ENCODE results near the gene NOP9.
"Not testable (repeated sequence)": the region's sequence is repeated elsewhere in the genome, so short reads cannot be mapped to it uniquely, and the experiment has no call there.

Gene NOP9

DNA sequence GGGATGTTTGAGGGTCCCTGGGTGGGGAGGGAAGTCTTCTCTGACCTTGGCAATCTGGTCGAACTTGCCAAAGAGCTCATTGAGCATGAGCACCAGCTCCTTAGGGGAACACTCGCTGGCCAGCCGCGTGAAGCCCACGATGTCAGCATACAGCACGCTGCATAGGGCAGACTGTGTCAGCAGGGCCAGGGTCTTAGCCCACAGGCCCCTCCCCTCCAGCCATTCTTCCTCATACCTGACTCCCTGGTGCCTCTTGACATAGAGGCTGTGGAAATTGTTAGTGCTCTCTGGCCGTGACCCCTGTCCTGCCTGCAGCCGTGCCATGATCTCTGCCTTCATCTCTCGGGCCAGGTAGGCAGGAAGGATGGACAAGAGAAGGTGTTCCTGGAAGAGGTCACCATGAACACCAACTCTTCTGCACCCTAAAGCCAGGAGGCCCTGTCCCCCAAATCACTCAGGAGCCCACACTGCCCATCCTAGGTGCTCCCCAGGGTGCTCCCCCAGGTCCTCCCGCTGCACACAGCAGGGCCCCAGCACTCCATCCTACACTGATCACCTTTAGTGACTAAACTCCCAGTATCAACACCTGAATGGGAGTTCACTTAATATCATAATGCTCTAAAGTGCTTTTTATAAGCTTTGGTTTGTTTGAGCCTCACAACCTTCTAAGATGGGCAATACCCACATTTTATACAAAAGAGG lies 31.5 kb downstream of the NOP9 start:
- DNase-seq, result no peak

DNA sequence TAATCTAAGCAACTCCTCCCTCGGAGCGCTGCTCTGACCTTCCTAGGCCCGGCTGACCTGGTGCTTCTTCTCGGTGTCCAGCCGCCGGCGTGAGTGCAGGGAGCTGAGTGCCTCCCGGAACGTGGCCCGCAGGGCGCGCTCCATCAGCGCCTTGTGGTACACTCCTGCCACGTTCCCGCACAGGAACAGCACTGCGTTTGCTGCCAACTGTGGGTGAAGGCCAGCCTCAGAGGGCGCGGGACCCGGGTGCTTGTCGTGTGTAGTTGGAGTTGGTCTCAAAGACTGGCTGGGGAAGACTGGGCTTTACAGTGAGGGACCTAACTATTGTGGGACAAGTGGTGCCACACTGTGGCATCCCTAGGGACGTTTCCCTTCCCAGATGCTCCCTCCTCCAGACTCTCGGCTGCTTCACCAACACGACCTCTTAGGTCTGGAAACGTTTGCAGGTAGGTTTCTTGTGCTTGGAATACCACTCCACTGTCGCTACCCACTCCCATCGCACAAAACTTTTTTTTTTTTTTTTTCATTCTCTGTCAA lies 32.1 kb downstream of the NOP9 start:
- DNase-seq, result no peak

DNA sequence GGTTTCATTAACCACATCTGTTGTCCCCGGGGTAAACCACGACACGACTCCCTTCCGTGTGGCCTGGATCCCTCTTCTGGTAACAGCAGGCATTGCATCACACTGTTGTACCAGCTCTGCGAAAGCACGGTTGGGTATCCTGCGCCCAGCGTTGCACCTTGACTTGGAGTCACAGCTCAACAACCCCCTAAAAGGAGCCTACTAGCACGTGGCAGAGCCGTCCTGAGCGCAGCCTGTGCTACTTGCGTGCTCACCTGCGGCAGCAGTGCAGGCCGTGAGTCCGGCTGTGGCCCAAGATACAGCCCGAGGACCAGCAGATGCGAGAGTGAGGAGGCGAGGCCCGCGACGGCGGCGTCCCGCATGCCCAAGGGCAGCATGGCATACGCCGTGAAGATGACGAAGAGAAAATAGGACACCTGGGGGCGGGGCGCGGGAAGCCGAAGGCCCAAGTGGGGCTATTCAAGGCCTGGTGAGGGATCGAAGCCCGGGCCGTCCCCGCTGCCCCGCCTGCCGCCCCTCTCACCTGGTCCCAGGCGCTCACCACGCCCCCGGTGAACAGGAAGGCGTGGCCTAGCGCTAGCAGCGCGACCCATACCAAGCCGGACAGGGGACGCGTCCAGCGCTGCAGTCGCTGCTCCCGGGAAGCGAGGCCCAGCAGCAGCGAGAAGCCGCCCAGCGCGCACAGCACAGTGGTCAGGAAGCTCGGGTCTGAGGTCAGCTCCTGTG lies 32.8 kb downstream of the NOP9 start:
- DNase-seq, result peak; percentile 77

DNA sequence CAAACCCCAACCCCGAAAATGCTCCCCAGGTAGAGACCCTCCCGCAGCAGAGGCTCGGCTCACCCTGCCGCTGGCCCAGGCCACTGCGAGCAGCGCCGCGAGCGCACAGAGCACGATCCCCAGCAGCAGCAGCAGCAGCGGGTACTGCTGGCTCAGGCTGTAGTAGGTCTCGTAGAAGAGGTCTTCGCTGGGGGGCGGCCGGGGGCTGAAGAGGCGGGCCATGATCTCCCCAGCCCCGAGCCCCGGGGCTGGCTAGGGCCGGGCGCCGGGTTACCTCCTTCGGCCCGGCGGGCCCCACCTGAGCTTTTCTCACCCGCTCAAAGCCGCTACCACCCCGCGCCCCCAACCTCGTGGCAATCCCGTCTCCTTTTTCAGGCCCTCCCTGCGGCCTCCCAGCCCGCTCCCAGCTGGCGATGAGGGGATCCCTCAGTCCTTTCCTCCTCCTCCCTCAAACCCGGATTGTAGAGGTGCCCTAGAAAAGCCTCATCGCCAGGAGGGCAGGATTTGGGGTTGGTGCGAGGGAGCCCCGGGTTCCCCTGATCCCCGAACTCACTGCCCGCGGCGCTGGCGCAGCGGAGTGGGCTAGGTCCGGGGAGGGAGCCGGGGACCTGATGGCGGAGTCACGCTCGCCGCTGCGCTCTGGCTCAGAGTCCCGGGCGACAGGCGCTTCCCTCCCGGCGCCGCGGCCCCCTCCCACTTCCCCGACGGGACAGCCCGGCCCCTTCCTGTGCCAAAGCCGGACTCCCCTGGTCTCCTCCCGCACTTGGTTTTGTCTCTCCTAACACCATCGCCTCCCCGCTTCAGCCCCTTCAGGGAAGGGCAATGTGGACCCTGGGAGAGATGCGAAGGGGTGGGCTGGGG lies 35.0 kb downstream of the NOP9 start, which contains the start of gene ADCY4:
TSS of gene ADCY4 (minus strand) at position 641 of the 861 bp plus-strand sequence. CDS start at position 222, 419 bp downstream.
- no peak for DNase-seq

DNA sequence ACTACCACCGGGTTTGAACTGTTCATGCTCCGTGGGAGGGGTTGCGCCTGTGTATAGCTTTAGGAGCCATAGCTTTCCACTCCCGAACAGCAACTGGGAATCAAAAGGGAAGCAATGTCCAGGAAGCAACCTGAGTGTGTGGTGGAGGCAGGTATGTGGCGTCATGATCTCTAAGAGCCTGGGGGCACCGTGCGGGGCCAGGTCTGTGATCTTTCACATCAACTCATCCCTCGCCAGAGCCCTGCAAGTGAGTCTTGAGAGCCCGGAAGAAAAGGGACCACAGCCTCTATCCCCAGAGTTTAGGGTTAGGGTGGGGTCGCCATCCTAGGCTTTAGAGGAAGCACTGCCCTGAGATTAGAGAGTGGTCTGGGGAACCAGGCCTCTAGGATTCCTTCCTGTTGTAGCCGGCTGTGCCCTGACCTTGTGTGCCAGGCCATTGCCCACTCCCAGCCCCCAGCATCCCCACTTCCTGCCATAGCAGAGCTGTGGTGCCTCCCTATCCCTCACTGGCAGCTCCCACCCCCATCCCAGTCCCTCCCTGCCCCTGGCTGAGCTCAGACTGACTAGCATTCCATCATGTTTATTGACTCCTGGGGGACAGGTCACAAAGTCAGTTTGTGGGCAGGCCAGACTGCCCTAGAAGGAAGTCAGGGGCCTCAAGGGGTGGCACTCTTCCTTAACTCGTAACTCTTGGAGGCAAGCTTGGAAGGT lies 36.0 kb downstream of the NOP9 start:
- DNase-seq, result no peak

DNA sequence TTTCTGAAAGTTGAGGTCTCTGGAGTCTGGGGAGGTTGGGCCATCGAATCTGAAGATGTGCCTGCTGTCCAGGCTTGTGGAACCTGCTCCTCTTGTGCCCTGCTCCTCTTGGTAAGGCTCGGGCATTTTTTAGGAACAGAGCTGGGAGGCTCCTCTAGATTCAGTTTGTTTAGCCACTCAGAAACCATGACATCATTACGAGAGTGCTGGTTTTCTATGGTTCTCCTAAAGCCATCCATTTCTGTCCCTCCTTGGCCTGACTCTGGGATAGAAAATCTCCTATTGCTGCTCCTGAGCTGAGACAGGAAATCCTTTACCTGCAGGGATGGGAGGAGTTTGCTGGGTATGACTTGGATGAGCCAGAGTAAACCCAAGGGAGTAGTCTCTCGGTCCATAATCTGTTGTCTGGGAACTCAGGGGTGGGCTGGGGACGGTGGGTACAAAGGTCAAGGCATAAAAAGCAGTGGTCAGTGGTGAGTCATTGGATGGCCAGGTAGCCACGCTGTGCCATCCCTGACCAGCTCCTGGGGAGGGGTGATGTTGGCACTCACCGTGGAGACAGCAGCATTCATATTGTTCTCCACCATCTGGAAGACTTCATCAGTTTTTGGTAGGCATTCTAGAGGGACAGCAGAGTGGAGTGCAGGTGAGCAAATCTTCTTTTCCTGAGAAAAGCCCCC lies 37.6 kb downstream of the NOP9 start:
- no peak for DNase-seq

DNA sequence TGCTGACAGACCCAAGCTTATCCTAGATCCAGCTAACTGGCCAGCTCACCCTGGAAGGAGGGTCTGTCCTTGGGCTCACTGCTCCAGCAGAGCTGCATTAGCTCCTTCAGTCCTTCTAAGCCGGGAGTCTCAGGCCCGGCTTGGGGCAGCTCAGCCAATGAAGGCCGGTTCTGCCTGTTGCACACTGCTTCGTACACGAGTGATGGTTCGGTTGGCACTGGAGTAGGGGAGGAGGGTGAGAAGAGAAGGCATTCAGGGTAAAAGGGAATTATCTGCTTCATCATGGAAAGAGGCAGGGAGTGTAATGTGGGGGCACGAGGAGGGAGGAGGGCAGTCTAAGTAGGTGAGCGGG lies 38.1 kb downstream of the NOP9 start:
- DNase-seq, result no peak

DNA sequence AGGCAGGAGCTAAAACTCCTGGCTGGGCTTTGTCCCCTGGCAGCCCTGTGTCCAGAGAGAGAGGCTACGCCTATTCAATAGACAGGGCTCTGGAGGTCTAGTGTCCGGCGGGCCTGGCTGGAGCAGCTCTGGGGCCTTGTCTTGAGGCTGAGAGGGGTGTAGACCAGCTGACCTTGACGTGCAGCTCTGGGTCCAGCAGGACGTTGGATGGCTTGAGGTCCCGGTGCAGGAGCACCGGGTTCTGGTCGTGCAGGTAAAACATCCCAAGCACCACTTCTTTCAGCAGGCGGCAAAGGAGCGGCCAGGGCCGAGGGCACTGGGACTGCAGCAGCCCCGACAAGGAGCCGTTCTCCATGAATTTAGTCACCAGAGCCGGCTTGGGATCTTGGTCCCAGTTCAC lies 39.2 kb downstream of the NOP9 start:
- no peak for DNase-seq

DNA sequence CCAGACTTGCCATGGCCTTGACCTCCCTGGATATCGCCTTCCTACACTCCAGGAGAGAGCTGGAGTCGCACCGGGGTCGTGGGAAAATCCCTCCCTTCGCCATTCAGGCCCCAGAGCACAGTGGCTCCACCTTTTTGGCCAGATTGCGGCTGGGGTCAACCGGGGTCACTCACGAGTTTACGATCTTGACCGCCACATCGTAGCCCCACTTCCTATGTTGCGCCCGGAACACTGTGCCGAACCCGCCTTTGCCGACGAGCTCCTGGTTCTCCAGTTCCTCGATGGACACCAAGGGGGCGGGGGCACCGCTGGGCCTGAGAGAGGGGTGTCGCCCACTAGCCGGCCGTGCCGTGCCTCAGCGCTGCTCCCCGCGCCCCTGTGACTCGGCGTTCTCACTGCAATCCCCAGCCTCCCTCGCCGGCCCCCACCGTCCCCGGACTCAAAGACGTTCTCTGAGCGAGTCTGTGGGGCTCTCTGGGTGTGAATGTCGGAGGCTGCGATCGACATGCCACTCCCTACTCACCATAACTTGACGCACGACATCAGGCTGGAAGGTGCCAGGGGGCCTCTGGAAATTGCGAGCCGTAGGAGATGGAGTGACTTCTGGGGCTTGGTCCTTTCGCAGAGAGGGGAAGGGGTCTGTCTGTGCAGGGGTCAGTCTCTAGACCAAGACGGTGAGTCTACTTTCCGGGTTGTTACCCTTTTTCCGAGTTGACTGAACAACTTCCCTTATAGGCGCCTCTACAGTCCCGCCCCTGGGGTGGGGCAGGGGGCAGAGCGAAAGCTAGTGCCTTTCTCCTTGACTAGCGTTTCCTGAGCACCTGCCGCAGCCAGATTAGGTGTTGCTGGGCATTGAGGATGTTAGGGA lies 39.9 kb downstream of the NOP9 start, which contains the start of gene RIPK3:
TSS of gene RIPK3 (minus strand) at position 708 of the 868 bp plus-strand sequence. CDS start at position 543, 165 bp downstream.
- DNase-seq, result no peak

DNA sequence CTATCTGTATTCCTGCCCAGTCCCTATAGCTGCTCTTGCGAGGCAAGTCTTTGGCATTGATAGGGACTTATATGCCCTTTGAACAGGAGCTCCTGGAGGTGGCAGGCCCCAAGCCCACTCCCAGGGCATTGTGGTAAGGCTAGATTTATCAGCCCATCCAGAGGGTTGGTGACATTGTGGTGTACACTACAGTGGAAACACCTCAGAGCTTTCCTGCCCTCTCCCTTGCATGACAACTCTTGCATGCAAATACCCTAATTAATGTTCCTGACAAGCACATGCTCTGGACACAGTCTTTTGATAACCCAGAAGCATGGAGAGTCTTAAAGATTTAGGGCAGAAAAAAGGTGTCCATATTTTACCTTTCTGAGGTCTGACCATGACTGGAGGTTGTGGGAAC lies 41.0 kb downstream of the NOP9 start:
- DNase-seq, result no peak

DNA sequence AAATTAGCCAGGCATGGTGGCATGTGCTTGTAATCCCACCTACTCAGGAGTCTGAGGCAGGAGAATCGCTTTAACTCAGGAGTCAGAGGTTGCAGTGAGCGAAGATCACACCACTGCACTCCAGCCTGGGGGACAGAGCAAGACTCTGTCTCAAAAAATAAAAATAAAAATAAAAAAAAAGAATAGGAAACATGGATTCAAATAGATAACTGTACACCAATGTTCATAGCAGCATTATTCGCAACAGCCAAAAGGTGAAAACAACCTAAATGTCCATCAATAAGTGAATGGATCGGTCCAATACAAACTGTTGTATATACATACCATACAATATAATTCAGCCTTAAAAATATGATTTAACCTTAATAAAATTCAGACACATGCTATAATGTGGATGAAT lies 43.2 kb downstream of the NOP9 start:
- DNase-seq, result no peak

DNA sequence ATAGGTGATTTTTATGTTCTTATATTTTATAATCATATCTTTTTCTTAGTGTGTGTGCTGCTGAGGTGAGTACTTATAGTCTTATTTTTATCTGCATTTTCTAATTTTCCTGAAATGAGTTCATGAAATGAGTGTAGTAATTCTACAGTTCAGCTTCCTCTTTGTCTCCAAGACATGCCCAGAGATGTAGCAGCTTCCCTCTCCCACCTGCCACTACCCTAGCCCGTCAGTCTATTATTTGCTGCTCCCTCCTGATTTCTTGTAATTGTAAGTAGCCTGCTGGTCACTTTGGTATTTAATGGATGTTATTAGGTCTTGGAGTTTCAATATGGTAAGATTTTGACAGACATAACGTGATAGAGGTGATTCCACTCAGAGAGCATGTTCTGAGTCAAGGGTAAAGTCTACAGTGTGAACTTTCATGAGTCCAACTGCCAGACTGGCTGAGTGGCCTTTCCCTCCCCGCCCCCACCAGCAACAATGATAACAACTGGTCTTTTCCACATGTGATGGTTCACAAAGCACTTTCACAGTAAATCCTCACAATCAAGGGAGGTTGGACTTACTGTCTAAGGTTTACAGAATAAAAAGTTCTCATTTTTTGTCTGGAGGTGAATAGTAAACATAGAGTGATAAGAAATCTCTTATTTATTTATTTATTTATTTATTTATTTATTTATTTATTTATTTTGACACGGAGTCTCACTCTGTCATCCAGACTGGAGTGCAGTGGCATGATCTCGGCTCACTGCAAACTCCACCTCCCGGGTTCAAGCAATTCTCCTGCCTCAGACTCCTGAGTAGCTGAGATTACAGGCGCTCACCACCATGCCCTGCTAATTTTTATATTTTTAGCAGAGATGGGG lies 44.4 kb downstream of the NOP9 start:
- no peak for DNase-seq

DNA sequence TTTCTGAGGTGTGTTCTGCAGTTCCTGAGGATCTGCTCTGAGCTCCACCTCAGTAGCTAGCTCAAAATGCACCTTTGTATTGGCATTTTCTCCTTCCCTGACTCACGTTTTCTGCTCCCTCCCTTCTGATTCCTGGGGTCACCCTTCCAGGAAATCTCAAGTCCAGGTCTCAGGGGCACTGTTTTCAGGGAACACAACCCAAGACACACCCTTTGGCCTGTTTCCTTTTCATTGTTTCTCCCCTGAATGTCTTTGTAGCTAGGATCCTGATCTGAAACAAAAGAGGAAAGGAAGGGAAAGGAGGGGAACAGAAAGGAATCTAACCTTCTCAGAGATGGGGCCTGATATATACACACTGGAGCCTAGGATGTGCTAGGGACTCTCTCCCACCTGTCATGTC lies 47.5 kb downstream of the NOP9 start:
- no peak for DNase-seq

DNA sequence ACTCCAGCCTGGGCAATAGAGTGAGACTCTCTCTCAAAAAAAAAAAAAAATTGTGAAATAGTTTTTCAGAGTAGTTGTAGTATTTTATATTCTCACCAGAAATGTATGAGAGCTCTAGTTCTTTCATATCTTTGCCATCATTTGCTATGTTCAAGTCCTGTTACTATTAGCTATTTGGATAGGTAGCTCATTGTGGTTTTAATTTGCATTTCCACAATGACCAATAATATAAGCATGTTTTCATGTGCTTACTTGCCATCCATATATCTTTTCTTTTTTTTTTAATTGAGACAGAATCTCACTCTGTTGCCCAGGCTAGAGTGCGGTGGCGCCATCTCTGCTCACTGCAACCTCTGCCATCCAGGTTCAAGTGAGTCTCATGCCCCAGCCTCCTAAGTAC lies 48.5 kb downstream of the NOP9 start:
- DNase-seq, result no peak

DNA sequence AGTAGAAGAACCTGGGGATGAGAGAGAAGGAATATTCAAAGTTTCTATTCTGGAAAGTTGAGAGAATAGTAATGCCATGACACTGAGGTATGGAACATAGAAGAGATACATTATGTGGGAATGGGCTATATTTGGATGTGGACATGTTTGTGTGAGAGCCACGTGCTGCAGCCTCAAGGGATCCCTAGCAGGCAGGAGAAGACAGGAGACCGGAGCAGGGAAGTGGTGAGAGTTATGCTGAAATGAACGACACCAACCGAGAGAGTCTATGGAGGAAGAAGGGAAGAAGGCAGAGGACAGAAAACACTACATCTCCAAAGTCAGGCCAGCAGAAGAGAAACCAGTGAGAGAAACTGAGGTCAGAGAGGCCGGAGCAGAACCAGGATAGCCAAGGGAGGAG lies 50.1 kb downstream of the NOP9 start:
- DNase-seq, result no peak

DNA sequence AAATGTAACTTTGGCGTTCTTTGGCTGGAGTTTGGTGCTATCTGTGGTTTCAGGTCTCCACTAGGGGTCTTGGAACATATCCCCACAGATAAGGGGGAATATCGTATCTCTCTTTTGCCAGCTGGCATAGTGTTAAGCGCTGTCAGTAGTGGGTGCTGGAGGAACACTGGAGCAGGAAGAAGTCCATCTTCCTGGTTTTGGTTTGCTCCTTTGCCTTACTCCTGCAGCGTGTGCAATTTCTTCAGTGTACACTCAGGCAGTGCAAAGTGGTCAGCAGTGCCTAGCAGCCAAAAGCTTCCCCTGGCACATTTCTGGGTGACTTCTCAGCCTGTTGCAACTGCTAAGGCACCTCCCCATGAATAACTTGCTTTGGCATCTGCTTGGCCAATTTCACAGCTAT lies 51.9 kb downstream of the NOP9 start:
- no peak for DNase-seq

DNA sequence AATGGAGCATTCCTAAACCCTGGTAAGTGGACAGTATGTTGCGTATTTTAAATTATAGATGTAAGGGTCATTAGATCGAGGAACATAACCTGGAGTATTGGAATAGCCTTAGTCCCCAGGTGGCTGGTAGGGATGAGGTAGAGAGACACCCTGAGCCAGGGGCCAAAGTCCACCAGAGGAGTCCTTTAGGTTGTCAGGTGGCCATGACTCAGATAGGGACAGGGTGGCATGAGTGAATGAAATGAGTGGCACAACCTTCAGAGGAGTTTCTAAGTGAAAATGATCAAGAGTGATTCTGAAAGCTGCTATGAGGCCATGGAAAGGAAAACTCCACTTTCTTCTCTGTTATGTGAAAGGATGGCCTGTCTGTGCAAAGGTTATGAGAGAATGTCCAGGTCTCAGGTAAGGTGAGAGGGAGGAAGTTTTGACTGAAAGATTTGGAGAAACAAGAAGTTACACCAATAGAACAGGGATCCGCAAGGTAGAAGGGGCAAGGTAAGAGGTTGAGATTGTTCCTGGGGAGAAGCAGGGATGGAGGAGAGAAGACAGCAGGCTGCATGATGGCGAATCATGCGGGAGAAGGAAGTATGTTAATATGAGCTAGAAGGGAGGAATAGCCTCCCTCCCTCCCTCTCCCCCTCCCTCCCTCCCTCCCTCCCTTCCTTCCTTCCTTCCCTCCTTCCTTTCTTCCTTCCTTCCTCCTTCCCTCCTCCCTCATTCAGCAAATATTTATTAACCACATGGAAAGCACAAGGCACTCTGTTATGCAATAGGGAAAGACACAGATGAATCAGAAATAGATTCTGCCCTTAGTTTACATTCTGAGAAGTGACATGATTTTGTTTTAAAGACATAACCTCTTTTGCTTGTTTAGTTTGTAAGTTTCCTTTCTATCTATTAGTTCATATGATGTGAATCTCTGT lies 54.2 kb downstream of the NOP9 start:
- no peak for DNase-seq

DNA sequence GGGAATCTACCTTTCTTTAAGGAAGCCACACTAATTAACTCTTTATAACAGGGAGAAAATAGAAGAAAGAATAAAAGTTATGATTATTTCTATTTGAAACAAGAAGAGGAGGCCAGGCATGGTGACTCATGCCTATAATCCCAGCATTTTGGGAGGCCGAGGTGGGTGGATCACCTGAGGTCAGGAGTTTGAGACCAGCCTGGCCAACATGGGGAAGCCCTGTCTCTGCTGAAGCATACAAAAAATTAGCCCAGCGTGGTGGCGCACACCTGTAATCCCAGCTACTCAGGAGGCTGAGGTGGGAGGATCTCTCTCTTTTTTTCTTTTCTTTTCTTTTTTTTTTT lies 54.8 kb downstream of the NOP9 start:
- DNase-seq, result not testable (repeated sequence)

DNA sequence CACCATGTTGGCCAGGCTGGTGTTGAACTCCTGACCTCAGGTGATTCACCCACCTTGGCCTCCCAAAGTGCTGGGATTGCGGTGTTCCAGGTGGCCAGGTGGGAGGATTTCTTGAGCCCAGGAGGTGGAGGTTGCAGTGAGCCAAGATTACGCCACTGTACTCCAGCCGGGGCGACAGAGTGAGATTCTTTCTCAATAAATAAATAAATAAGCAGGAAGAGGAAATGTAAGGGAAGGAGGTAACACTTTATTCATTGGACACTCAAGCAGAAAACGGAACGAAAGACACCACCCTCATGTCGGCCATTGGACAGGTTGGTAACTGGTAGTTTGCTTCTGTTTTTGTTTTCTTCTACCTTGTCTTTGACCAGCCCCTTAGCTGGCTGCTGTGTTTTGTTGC lies 55.4 kb downstream of the NOP9 start:
- no peak for DNase-seq
